Colon (tissue), 2 donors: ENCODE results near the gene TIMP4.

ENCODE experiments used
- FAIRE-seq: peaks from 2 replicates; lab custom pipeline; 2012; peaks lifted over from hg19 to GRCh38; lab: Jason Lieb, UNC
- donor health status: control.
- donor health status: control.

The TIMP4 gene

GRCh38 chr3:12158387-12159226 is at the start of gene TIMP4:
Gene TIMP4 (minus strand): TSS chr3:12158912. CDS start chr3:12158840, 72 bp downstream.
- FAIRE-seq, result no peak

GRCh38 chr3:12205171-12205570 is 46.5 kb upstream of the TIMP4 start:
- FAIRE-seq, result no peak

- FAIRE-seq, result no peak
Measured at GRCh38 chr3:12201813-12202212, 43.1 kb upstream of the TIMP4 start.

GRCh38 chr3:12198301-12198700 is 39.6 kb upstream of the TIMP4 start:
- FAIRE-seq, result no peak

- FAIRE-seq, result no peak
Measured at GRCh38 chr3:12197475-12197874, 38.8 kb upstream of the TIMP4 start.

- no peak for FAIRE-seq
Measured at GRCh38 chr3:12196684-12197083, 38.0 kb upstream of the TIMP4 start.

GRCh38 chr3:12195231-12195630 is 36.5 kb upstream of the TIMP4 start:
- no peak for FAIRE-seq

- no peak for FAIRE-seq
Measured at GRCh38 chr3:12194669-12195161, 36.0 kb upstream of the TIMP4 start.

- no peak for FAIRE-seq
Measured at GRCh38 chr3:12194209-12194608, 35.5 kb upstream of the TIMP4 start.

GRCh38 chr3:12193485-12194165 is 34.9 kb upstream of the TIMP4 start:
- FAIRE-seq, result no peak

GRCh38 chr3:12192655-12193484 is 34.2 kb upstream of the TIMP4 start:
- no peak for FAIRE-seq

GRCh38 chr3:12192173-12192572 is 33.5 kb upstream of the TIMP4 start:
- no peak for FAIRE-seq

GRCh38 chr3:12191559-12191958 is 32.8 kb upstream of the TIMP4 start:
- FAIRE-seq, result no peak

GRCh38 chr3:12190832-12191231 is 32.1 kb upstream of the TIMP4 start:
- FAIRE-seq, result no peak

GRCh38 chr3:12190221-12190807 is 31.6 kb upstream of the TIMP4 start:
- FAIRE-seq, result no peak

GRCh38 chr3:12188681-12189287 is 30.1 kb upstream of the TIMP4 start:
- FAIRE-seq, result no peak

GRCh38 chr3:12188328-12188648 is 29.6 kb upstream of the TIMP4 start:
- no peak for FAIRE-seq

- FAIRE-seq, result no peak
Measured at GRCh38 chr3:12187448-12188327, 29.0 kb upstream of the TIMP4 start.

- no peak for FAIRE-seq
Measured at GRCh38 chr3:12186515-12187286, 28.0 kb upstream of the TIMP4 start.

- no peak for FAIRE-seq
Measured at GRCh38 chr3:12186046-12186445, 27.3 kb upstream of the TIMP4 start.
